Panc1 (cell line): ENCODE data around the gene PPP1R9A. TPM values are rescaled to one million over a fixed set of nuclear protein-coding genes. Genes with fewer than 3 reads are reported as not detected.

ENCODE experiments used
- ATAC-seq: fragments of 200-7000 bp; cut with Tn5 transposase; 2 replicates; pipeline ENCODE4 v1.9.1; 2020; ENCODE audit warnings: mild to moderate bottlenecking, moderate library complexity
- BruUV-seq: library from RNA; stranded (reverse); fragments of 400-500 nt; replicated peaks from 2 replicates; lab custom pipeline; 2021; lab: Mats Ljungman, UMichigan
- CTCF ChIA-PET: fragments of 300-600 bp; sonication (Branson Sonifier 250); formaldehyde crosslinking; loops from one replicate; lab custom pipeline; 2022; ENCODE audit warnings: antibody characterized with exemption; lab: Charles Lee
- POLR2A ChIA-PET: fragments of 300-600 bp; sonication (Branson Sonifier 250); formaldehyde crosslinking; loops from one replicate; lab custom pipeline; 2022; ENCODE audit warnings: antibody characterized with exemption; lab: Charles Lee
- DNase-seq: peaks from one replicate; pipeline ENCODE4 v3.0.0-alpha.2; 2010; ENCODE audit warnings: low read depth, low spot score
- H3K27ac ChIP-seq: 2 replicates; pipeline ENCODE4 v1.5.1; 2011; ENCODE audit warnings: mild to moderate bottlenecking, low read length, inconsistent platforms
- H3K27me3 ChIP-seq: fragments of 200-500 bp; sonication (Bioruptor generic); 2 replicates; pipeline ENCODE4 v1.6.0; 2014; ENCODE audit warnings: low read length, inconsistent platforms; ENCODE audit not compliant: control insufficient read depth, insufficient read depth
- H3K36me3 ChIP-seq: fragments of 200-500 bp; sonication (Bioruptor generic); 2 replicates; pipeline ENCODE4 v1.5.1; 2014; ENCODE audit warnings: inconsistent platforms, mild to moderate bottlenecking, low read length, moderate library complexity; ENCODE audit not compliant: control insufficient read depth, insufficient read depth
- H3K4me1 ChIP-seq: 2 replicates; pipeline ENCODE4 v1.5.1; 2011; ENCODE audit warnings: inconsistent platforms, mild to moderate bottlenecking, low read length, moderate library complexity; ENCODE audit not compliant: control insufficient read depth, insufficient read depth
- H3K4me3 ChIP-seq, 2 experiments: 2 replicates each; pipeline ENCODE4 v1.5.1; 2011 to 2012; ENCODE audit warnings: low read depth in 2 of 2, low read length in 2 of 2, mild to moderate bottlenecking in 2 of 2, inconsistent platforms in 1 of 2, moderate library complexity in 1 of 2
- H3K9me3 ChIP-seq: fragments of 200-500 bp; sonication (Bioruptor generic); 2 replicates; pipeline ENCODE4 v1.5.1; 2014; ENCODE audit warnings: low read depth, mild to moderate bottlenecking, inconsistent platforms, low read length, moderate library complexity; ENCODE audit not compliant: control insufficient read depth, insufficient read depth
- POLR2AphosphoS5 ChIP-seq: IDR thresholded peaks from 2 replicates; pipeline ENCODE4 v1.6.1; 2012; ENCODE audit warnings: mild to moderate bottlenecking, low read depth, low read length, moderate library complexity
- SIN3A ChIP-seq: IDR thresholded peaks from 2 replicates; pipeline ENCODE4 v1.6.1; 2012; ENCODE audit warnings: low read depth, mild to moderate bottlenecking, low read length, moderate library complexity, borderline replicate concordance; ENCODE audit not compliant: insufficient read depth
- TCF7L2 ChIP-seq: IDR thresholded peaks from 2 replicates; pipeline ENCODE4 v1.6.1; 2011; ENCODE audit warnings: mild to moderate bottlenecking, low read depth, low read length, inconsistent platforms
- in situ Hi-C: cut with HindIII; loops from 2 replicates; pipeline ENCODE4 v1.10.0; 2016; ENCODE audit warnings: low sequenced_read_pairs, low pct_unique_long_range_greater_than_20kb
- intact Hi-C: fragments of 100-400 bp; cut with micrococcal nuclease; formaldehyde crosslinking; loops from one replicate; pipeline ENCODE4 v1.10.0; 2022; ENCODE audit not compliant: unreplicated experiment
- total RNA-seq: library from RNA; stranded (reverse); gene quantifications from one replicate; pipeline ENCODE4 v1.2.1, GENCODE V29; 2021; ENCODE audit not compliant: unreplicated experiment
- TF ChIP-seq, protein P1 (sequence below): fragments of 450-650 bp; IDR thresholded peaks from 2 replicates; pipeline ENCODE4 v1.5.1; 2017; ENCODE audit warnings: mild to moderate bottlenecking
- TF ChIP-seq, protein P2 (sequence below), 2 experiments: IDR thresholded peaks; 2 replicates each; pipeline ENCODE4 v1.6.1; 2011 to 2012; ENCODE audit warnings: low read depth in 2 of 2, control low read depth in 1 of 2, low read length in 1 of 2, mild to moderate bottlenecking in 1 of 2, moderate library complexity in 1 of 2; ENCODE audit not compliant: insufficient read depth in 1 of 2

PPP1R9A gene
- total RNA-seq, 1 experiment from 2014 or later, result 5.0 TPM

DNA sequence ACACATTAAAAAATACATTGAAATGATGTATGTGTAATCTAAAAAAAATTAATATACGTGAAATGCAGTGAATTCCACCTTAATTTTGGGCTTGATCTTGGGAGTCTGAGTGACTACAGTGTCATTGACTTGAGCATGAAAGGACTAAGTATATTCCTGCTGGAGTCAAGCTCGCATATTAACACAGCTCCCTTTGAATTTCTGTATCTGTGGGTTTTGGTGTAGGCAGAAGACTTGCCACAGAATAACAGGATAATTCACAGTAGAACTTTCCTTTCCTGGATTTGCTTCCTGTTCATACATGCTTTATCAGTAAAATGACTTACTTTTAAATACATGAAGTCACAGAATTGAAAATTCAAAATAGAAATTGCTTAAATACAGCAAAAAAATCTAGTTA lies 55.3 kb downstream of the PPP1R9A start:
- no peak overlapping the region for H3K27ac ChIP-seq
- H3K4me3 ChIP-seq, result no peak overlapping the region
- in situ Hi-C loops (no loop called here), intact Hi-C loops (no loop called here)
- no TSS peak for BruUV-seq
- H3K4me1 ChIP-seq, result no peaks in the 10 kb centered on the region
- POLR2A ChIA-PET, result no interaction called here
- no peaks in the 10 kb centered on the region for H3K27me3 ChIP-seq
- ATAC-seq (no peak), DNase-seq (no peak)
- TF ChIP-seq, protein P1, sequence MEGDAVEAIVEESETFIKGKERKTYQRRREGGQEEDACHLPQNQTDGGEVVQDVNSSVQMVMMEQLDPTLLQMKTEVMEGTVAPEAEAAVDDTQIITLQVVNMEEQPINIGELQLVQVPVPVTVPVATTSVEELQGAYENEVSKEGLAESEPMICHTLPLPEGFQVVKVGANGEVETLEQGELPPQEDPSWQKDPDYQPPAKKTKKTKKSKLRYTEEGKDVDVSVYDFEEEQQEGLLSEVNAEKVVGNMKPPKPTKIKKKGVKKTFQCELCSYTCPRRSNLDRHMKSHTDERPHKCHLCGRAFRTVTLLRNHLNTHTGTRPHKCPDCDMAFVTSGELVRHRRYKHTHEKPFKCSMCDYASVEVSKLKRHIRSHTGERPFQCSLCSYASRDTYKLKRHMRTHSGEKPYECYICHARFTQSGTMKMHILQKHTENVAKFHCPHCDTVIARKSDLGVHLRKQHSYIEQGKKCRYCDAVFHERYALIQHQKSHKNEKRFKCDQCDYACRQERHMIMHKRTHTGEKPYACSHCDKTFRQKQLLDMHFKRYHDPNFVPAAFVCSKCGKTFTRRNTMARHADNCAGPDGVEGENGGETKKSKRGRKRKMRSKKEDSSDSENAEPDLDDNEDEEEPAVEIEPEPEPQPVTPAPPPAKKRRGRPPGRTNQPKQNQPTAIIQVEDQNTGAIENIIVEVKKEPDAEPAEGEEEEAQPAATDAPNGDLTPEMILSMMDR, result no peak
- TF ChIP-seq SIN3A (no peak), POLR2AphosphoS5 (no peak), TCF7L2 (no peak)
- TF ChIP-seq, protein P2, sequence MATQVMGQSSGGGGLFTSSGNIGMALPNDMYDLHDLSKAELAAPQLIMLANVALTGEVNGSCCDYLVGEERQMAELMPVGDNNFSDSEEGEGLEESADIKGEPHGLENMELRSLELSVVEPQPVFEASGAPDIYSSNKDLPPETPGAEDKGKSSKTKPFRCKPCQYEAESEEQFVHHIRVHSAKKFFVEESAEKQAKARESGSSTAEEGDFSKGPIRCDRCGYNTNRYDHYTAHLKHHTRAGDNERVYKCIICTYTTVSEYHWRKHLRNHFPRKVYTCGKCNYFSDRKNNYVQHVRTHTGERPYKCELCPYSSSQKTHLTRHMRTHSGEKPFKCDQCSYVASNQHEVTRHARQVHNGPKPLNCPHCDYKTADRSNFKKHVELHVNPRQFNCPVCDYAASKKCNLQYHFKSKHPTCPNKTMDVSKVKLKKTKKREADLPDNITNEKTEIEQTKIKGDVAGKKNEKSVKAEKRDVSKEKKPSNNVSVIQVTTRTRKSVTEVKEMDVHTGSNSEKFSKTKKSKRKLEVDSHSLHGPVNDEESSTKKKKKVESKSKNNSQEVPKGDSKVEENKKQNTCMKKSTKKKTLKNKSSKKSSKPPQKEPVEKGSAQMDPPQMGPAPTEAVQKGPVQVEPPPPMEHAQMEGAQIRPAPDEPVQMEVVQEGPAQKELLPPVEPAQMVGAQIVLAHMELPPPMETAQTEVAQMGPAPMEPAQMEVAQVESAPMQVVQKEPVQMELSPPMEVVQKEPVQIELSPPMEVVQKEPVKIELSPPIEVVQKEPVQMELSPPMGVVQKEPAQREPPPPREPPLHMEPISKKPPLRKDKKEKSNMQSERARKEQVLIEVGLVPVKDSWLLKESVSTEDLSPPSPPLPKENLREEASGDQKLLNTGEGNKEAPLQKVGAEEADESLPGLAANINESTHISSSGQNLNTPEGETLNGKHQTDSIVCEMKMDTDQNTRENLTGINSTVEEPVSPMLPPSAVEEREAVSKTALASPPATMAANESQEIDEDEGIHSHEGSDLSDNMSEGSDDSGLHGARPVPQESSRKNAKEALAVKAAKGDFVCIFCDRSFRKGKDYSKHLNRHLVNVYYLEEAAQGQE (IDR thresholded peaks at IDR 0.05; ENCODE audit: insufficient read depth in 1 of 2, low read depth in 2 of 2, low read length in 1 of 2), result no peak
- no peaks in the 10 kb centered on the region for H3K9me3 ChIP-seq
- no peaks in the 10 kb centered on the region for H3K36me3 ChIP-seq
- CTCF ChIA-PET, result no interaction called here

DNA sequence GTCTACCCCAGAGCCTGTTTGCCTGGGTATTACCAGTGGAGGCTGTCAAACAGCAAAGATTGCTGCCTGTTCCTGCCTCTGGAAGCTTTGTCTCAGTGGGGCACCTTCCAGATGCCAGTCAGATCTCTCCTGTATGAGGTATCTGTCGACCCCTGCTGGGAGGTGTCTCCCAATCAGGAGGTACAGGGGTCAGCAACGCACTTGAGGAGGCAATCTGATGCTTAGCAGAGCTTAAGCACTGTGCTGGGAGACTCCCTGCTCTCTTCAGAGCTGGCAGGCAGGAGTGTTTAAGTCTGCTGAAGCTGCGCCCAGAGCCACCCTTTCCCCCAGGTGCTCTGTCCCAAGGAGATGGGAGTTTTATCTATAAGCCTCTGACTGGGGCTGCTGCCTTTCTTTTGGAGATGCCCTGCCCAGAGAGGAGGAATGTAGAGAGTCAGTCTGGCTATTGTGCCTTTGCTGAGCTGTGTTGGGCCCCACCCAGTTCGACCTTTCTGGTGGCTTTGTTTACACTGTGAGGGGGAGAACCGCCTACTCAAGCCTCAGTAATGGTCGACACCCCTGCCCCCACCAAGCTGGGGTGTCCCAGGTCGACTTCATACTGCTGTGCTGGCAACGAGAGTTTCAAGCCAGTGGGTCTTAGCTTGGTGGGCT lies 62.2 kb downstream of the PPP1R9A start:
- Histone ChIP-seq H3K4me1 (no peaks in the 10 kb centered on the region), H3K9me3 (no peaks in the 10 kb centered on the region), H3K4me3 (no peak overlapping the region), H3K27ac (no peak overlapping the region), H3K36me3 (no peaks in the 10 kb centered on the region), H3K27me3 (no peaks in the 10 kb centered on the region)
- ATAC-seq (no peak), DNase-seq (no peak)
- POLR2A ChIA-PET, result no interaction called here
- intact Hi-C loops, result no loop called here
- BruUV-seq, result no TSS peak
- in situ Hi-C loops, result no loop called here
- CTCF ChIA-PET, result no interaction called here
- TF ChIP-seq POLR2AphosphoS5, result no peak
- TF ChIP-seq, protein P2 (IDR thresholded peaks at IDR 0.05; ENCODE audit: insufficient read depth in 1 of 2, low read depth in 2 of 2, low read length in 1 of 2), result no peak
- no peak for TF ChIP-seq SIN3A
- no peak for TF ChIP-seq TCF7L2
- TF ChIP-seq, protein P1, result no peak
